Calu3 (cell line): ENCODE results near the gene TLR1. TPM values are rescaled to one million over a fixed set of nuclear protein-coding genes. Genes with fewer than 3 reads are reported as not detected.

Source experiments
- BruUV-seq: library from RNA; stranded (reverse); fragments of 400-500 nt; replicated peaks from 2 replicates; lab custom pipeline; 2021; lab: Mats Ljungman, UMichigan
- CTCF ChIA-PET: fragments of 300-600 bp; sonication (Branson Sonifier 250); formaldehyde crosslinking; loops from one replicate; lab custom pipeline; 2022; ENCODE audit warnings: antibody characterized with exemption; lab: Charles Lee
- DNase-seq: peaks from one replicate; pipeline ENCODE4 v3.0.0; 2022
- H3K27ac Mint-ChIP-seq: one replicate; pipeline ENCODE4 v1.8.0; 2022; ENCODE audit warnings: mixed read lengths; ENCODE audit not compliant: unreplicated experiment
- H3K27me3 Mint-ChIP-seq: one replicate; pipeline ENCODE4 v1.8.0; 2022; ENCODE audit warnings: mixed read lengths; ENCODE audit not compliant: unreplicated experiment
- H3K36me3 Mint-ChIP-seq: one replicate; pipeline ENCODE4 v1.8.0; 2022; ENCODE audit warnings: mild to moderate bottlenecking, moderate library complexity, mixed read lengths; ENCODE audit not compliant: insufficient read depth, unreplicated experiment
- H3K4me1 Mint-ChIP-seq: one replicate; pipeline ENCODE4 v1.8.0; 2022; ENCODE audit warnings: mild to moderate bottlenecking, low read depth, mixed read lengths; ENCODE audit not compliant: unreplicated experiment
- H3K4me3 Mint-ChIP-seq: one replicate; pipeline ENCODE4 v1.8.0; 2022; ENCODE audit warnings: mild to moderate bottlenecking, low read depth, moderate library complexity, mixed read lengths; ENCODE audit not compliant: unreplicated experiment
- H3K9me3 Mint-ChIP-seq: one replicate; pipeline ENCODE4 v1.8.0; 2022; ENCODE audit warnings: low read depth, mixed read lengths; ENCODE audit not compliant: unreplicated experiment
- CTCF ChIP-seq: fragments of 200-600 bp; IDR thresholded peaks from one replicate; pipeline ENCODE4 v1.8.0; 2022; ENCODE audit warnings: antibody characterized with exemption; ENCODE audit not compliant: unreplicated experiment
- intact Hi-C: fragments of 100-400 bp; cut with micrococcal nuclease; formaldehyde crosslinking; loops from one replicate; pipeline ENCODE4 v1.10.0; 2022; ENCODE audit not compliant: unreplicated experiment
- total RNA-seq: library from RNA; stranded (reverse); gene quantifications from 2 replicates; pipeline ENCODE4 v1.2.3, GENCODE V29; 2022

Gene TLR1
- total RNA-seq, 1 experiment from 2014 or later: 1.3 TPM

GRCh38 chr4:38800366-38800765, 4.2 kb downstream of the TLR1 start:
- no peaks in the 10 kb centered on the region for H3K27me3 Mint-ChIP-seq
- no peak for DNase-seq
- H3K36me3 Mint-ChIP-seq: no peaks in the 10 kb centered on the region
- CTCF ChIA-PET: no interaction called here
- H3K27ac Mint-ChIP-seq: no peak overlapping the region
- H3K9me3 Mint-ChIP-seq: peaks cover 8% of the 10 kb centered on the region
- intact Hi-C loops: no loop called here
- no TSS peak for BruUV-seq
- H3K4me3 Mint-ChIP-seq: no peak overlapping the region
- no peak for TF ChIP-seq CTCF
- H3K4me1 Mint-ChIP-seq: no peaks in the 10 kb centered on the region

GRCh38 chr4:38795087-38795486, 9.5 kb downstream of the TLR1 start:
- Mint-ChIP-seq H3K36me3 (no peaks in the 10 kb centered on the region), H3K27me3 (no peaks in the 10 kb centered on the region)
- CTCF ChIA-PET: interaction anchor here (0.6 kb wide), 1 partner anchor 336 kb away, joined by 3 read pairs; no protein-coding TSS in a partner anchor

GRCh38 chr4:38794051-38794450, 10.5 kb downstream of the TLR1 start:
- H3K36me3 Mint-ChIP-seq: no peaks in the 10 kb centered on the region
- TF ChIP-seq CTCF: no peak
- no peak overlapping the region for H3K27ac Mint-ChIP-seq
- DNase-seq: no peak
- intact Hi-C loops: no loop called here
- BruUV-seq: no TSS peak
- H3K9me3 Mint-ChIP-seq: no peaks in the 10 kb centered on the region
- CTCF ChIA-PET: no interaction called here
- no peaks in the 10 kb centered on the region for H3K27me3 Mint-ChIP-seq
- H3K4me1 Mint-ChIP-seq: no peaks in the 10 kb centered on the region
- no peak overlapping the region for H3K4me3 Mint-ChIP-seq

More at GRCh38 chr4:38795087-38795486, 9.5 kb downstream of the TLR1 start:
- Mint-ChIP-seq H3K4me3 (no peak overlapping the region), H3K4me1 (no peaks in the 10 kb centered on the region), H3K27ac (no peak overlapping the region), H3K9me3 (peaks cover 2% of the 10 kb centered on the region)
- TF ChIP-seq CTCF: no peak
- BruUV-seq: no TSS peak
- DNase-seq: no peak
- intact Hi-C loops: no loop called here

- TF ChIP-seq CTCF: no peak
- H3K27ac Mint-ChIP-seq: no peak overlapping the region
Measured at GRCh38 chr4:38791010-38791409, 13.6 kb downstream of the TLR1 start.

More at GRCh38 chr4:38791010-38791409, 13.6 kb downstream of the TLR1 start:
- Mint-ChIP-seq H3K36me3 (no peaks in the 10 kb centered on the region), H3K4me1 (peaks cover 10% of the 10 kb centered on the region), H3K9me3 (no peaks in the 10 kb centered on the region), H3K4me3 (no peak overlapping the region), H3K27me3 (no peaks in the 10 kb centered on the region)
- intact Hi-C loops: no loop called here
- BruUV-seq: no TSS peak
- CTCF ChIA-PET: interaction anchor here (1.3 kb wide), 1 partner anchor 32 kb away, joined by 5 read pairs; no protein-coding TSS in a partner anchor
- DNase-seq: no peak
